Lower leg skin (tissue), 3 donors: Measurements from ENCODE around the gene SRCIN1.

Experiments used
- CTCF ChIP-seq, 3 donors: fragments of 450-650 bp; IDR thresholded peaks; one replicate each; pipeline ENCODE4 v1.5.1; 2016; ENCODE audit warnings: antibody characterized with exemption in 3 of 3, mild to moderate bottlenecking in 3 of 3, moderate library complexity in 2 of 3
- POLR2A ChIP-seq, 2 donors: fragments of 450-650 bp; IDR thresholded peaks; one replicate each; pipeline ENCODE4 v1.6.1; 2016 to 2017; ENCODE audit warnings: antibody characterized with exemption in 2 of 2, mild to moderate bottlenecking in 1 of 2, moderate library complexity in 1 of 2

- TF ChIP-seq CTCF (IDR thresholded peaks at IDR 0.05) (no peak), POLR2A (IDR thresholded peaks at IDR 0.05) (no peak)
These were observed 1.2 kb upstream of the SRCIN1 start for GRCh38 chr17:38606646-38607611.
